Measurements from ENCODE around the gene MRPL34. TPM values are rescaled to one million over a fixed set of nuclear protein-coding genes. Genes with fewer than 3 reads are reported as not detected.

The MRPL34 gene
- total RNA-seq, 1 experiment from 2014 or later: 68.9 TPM

DNA sequence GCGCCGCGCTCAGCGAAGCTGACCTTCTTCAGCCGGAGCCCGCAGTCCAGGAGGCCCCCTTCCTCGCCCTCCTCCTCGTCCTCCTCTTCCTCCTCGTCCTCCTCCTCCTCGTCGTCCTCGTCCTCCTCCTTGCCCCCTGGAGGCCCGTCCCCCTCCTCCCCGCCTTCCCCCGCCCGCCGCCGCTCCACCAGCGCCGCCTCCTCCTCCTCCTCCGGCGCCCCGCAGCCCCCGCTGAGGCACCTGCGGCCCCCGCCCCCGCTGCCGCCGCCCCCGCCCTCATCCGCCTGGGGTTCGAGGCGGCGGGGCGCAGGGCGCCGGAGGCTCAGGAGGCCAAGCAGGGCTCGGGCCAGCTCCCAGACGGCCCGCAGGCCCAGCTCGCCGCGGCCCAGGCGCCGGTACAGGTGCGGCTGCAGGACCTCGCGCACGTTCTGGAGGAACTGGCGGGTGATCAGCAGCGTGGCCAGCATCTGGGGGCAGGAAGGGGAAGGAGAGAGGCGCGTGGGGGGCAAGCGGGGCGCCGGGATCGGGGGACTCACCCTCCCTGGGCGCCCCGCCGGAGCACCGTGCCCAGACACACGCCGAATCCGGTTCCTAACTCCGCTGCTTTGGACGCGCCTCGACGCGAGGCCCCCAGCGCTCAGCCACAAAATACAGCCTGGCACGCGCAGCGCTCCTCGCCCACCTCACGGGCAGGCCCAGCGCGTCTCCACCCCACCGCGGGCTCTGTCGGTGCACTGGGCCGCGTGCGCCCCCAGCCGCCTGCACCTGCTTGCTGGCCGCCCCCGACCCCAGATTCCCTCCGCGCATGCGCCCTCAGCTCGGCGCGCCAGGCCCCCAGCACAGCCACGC lies 23.1 kb downstream of the MRPL34 start:
- DNase-seq (ENCODE audit: low read depth): no peak

DNA sequence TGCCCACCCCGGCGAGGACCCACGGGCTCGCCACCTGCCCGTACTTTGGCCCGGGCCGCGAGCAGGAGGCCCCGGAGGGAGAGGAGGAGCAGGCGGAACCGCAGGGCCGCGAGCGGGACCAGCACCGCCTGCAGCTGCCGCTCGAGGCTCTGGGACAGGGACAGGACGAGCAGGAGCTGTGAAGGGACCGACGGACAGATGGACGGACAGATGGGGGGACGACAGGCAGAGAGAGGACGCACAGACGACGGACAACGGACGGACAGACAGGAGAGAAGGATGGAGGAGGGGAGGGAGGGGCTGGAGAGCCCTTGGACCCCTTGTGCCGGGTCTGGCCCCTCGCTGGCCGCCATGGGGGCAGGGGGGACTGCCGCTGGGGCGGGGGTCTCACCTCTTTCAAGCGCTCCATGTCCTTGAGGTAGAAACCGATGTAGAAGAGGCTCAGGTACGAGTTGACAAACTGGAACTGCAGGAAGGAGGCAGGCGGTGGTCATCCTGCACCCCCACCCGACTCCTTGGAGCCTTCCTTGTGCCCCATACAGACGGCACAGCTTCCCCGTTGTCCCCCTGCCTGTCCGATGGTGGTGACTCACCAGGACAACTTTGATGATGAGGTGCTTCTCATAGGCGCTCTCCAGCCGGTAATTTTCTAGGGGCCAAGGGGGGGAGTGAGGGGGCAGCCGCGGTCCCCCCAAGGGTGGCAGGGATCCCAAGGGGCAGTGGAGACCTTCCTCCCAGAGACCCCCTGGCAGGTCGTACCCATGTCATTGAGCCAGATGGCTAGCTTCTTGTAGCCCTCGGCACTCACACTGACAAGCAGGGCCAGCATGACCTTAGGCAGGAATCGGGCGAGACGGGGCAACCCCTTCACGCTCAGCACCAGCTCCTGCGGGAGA lies 23.9 kb downstream of the MRPL34 start:
- DNase-seq (ENCODE audit: low read depth): no peak

DNA sequence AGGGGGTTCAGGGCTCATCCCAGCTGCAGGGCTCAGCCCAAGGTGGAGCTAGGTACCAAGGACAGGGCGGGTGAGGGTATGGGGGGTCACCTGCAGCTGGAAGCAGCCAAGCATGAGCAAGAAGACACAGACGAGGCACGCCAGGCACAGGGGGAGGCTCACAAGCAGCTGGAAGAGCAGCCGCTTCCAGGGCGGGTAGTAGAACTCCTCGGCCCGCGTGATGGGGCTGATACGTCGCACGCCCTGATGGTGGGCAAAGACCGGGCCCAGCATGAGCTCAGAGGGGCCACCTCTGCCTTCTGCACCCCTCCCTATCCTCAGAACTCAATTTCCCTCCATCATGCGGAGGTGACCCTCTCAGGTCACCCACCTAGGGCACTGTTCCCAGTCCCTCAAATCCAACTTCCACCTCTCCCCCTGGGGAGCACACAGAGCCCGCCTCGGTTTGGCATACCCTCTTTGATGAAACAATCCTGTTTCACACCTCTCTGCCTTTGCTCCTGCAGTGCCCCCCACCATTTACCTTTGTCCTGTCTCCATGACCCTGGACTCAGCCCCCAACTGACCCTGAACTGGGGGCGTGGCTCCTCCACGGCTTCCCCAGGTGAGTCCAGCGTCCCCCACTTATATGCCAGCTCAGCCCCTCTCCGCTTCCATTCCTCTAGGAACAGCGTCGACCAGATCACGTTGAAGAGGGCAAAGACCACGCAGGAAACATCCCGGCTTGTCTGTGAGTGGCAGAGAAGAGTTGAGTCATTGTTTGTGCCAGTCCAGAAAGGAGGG lies 24.8 kb downstream of the MRPL34 start:
- no peak for DNase-seq (ENCODE audit: low read depth)

DNA sequence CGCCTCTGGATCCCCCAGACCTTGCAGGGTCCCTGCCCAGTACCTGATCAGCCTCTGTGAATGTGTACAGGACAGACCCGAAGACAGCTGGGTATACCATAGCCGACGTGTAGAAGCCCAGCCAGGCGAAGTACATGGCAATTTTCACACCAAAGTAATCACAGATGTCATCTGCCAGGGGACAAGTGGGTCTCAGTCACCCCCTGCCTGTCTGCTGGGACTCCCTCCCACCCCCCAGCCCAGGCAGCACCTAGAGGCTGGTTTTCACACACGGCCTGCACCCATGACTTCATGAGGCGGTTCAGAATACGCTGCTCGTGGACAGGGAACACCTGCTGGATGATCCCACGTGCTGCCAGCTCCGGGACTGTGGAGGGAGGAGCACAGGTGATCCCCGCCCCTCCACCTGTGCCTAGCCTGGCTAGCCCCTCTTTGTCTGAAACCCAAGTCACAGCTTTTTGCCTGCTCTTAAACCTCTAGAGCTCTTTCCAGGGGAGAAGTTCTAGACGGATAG lies 25.4 kb downstream of the MRPL34 start:
- DNase-seq (ENCODE audit: low read depth): no peak

DNA sequence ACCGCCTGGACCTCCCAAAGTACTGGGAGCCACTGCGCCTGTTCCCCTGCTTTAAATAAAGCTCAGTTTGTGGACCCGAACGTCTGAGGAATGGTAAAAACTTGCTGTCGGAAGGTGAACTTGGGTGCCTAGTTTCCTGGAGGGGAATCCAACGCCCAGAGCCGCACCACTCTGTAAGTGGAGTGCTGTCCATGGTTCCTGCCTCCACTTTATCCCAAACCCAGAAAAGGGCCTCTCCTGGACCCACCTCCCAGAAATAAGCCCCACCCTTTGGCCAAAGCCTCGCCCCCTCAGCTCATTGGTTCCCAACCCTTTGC lies 26.6 kb downstream of the MRPL34 start:
- DNase-seq (ENCODE audit: low read depth): no peak

DNA sequence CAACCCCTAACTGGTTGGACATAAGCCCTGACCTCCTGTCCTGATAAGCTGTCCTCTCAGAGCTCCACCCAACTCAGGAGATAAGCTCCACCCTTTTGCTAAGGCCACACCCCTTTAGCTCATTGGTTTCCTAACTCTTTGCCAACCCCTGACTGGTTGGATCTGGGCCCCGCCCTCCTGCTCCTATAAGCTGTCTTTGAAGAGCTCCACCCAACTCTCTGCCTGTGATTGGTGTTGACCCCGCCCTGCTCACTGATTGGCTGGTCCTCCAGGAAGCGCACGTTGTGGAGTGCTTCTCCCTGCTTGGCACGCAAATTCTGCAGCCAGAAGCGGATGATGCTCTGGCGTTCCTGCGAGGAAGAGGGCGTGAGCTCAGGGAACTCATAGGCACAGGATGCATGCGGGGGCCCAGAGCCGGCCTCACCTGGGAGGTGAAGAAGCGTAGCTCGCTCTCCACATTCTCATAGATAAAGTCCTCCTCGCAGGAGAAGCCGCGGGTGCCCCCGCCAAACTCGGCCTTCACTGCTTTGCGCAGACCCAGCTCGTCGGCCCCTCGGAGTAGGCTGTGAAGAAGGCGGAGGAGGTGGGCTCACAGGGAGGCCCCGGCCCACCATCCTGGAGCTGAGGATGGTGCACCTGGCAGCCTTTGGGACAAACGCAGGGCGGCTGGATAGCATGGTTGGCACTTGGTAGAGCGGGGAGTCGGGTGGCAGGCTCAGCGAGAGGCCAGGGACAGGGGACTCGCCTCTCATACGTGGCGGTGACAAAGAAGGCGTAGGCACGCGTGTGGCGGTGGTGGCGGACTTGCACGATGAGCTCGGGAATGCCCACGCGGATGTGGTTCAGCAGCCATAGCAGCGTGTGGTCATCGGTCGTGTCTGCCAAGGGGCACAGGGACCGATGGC lies 27.3 kb downstream of the MRPL34 start:
- peak; percentile 54 for DNase-seq (ENCODE audit: low read depth)

DNA sequence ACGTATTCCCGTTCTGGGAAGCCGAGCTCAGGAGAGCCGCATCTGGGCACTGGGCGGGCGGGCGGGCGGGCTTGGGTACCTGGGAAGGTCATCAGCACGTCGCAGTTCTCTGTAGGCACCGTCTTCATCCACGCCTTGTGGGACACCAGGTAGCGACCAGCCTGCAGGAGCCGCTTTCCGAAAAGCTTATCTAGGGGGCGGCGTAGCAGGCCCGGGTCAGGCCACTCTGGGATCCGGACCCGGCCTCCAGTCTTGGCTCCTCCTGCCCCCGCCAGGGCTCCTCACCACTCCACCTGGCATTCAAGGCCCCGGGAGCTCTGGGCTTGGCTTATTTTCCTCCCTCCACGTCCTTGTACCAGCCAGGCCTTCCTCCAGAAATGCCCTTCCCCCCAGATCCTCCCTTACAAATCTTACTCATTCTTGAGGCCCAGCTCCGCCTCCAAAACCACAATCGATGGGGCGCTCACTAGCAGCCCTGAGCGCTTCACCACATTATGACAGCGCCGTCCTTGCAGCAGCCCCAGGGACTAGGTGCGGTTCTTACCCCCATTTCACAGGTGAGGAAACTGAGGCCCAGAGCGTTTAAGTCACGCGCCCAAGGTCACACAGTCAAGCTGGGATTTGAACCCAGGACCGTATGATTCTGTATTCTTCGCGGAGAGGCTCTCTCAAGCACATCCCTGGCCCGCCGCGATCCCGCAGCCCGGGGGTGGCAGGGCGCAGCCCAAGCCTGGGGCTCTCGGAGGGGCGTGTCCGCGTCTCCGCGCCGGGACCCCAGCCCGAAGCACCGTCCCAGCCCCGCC lies 28.1 kb downstream of the MRPL34 start:
- DNase-seq (ENCODE audit: low read depth): peak; percentile 92

DNA sequence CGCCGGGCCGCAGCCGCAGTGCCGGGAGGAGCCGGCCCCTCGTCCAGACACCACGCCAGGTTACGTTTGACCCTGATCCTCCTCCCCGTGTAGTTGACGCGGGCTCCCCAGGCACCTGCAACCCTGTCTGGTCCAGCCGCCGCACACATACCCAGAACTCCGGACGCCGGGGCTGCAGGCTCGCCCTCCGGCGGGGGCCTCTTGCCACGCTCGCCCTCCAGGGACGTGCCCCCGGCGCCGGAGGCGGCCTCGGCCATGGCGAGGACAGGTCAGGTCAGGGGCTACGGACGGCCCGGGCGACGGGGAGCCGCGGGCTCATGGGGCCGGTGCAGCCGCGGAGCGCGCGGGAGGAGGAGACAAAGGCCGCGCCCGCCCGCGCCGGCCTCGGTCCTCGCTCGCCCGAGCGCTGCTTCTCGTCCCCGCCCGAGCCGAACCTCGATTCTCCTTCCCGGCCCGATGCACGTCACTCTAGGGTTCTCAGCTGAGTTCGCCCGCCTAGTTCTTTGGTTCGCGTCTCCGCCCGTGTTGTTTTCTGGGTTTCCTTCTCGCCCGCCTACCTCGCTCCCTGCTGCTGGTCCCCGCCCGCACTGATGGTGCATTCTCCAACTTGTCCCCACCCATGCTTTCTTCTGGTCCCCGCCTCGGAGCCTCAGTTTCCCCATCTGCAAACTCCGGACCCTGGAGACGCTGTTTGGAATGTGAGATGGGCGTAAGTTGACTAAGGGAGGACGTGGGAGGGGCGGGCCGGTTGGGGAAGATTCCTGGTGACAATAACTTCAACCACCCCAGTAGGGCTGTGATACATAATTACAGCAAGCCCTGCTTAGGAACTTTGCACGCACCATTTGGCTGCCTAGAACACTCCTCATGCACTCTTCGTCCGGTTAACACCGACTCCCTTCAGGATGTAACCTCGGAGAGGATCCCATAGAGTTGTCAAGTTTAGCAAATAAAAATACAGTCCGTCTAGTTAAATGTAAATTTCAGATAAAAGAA lies 29.0 kb downstream of the MRPL34 start, which contains the start of gene ANO8:
Gene ANO8 (minus strand): TSS at position 442 of the 996 bp plus-strand sequence. CDS start 185 bp downstream, at position 257.
- peak; percentile 99 for DNase-seq (ENCODE audit: low read depth)

DNA sequence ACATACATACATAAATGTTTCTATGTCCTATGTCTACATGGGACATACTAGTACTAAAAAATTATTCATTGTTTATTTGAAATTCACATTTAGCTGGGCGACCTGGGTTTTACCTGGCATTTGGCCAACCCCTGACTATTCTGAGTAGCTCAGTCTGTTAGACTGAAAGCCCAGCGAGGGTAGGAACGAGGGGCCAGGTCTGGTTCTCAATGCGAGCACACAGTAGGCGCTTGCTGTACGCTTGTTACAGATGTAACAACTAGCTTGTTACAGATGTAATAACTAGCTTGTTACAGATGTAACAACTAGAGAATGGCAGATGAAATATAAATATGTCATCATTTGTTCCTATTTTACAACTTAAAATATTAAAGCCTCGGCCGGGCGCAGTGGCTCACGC lies 29.9 kb downstream of the MRPL34 start:
- no peak for DNase-seq (ENCODE audit: low read depth)

DNA sequence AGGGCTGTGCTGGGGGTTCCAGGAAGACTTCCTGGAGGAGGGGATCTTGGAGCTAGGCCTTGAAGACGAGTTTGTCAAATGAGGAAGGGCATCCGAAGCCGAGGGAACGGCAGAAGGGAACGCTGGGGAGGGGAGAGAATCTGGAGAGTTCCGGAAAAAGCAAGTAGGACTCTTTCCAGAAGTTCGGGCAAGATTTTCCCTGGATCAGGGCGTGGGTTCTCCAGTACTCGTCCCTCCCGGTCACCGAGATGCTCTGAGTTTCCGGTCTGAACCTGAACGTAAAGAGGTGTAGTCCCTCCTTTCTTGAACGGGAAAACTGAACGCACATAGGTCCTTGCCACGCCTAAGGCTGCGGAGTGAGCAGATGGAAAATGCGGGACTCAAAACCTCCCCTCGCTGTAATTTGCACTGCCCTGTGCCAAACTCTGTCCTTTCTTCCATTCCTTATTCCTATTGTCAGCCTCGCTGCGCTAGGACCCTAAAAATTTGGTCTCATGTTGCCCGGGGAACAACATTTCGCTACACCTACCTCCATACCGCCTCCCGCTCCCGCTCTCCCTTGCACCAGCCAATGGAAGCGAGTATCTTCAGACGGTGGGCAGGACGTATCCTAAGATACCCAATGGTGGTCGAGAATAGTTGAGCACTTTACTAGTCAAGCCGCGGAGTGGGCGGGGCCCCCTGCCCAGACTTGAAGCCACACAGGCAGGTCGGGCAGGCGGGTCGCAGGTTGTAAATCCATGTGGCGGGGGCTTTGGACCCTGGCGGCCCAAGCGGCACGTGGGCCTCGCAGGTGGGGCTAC lies 31.4 kb downstream of the MRPL34 start, which contains the start of gene GTPBP3:
Gene GTPBP3 (plus strand): TSS at position 682 of the 803 bp plus-strand sequence. CDS start 59 bp downstream, at position 741.
- peak; percentile 99 for DNase-seq (ENCODE audit: low read depth)

DNA sequence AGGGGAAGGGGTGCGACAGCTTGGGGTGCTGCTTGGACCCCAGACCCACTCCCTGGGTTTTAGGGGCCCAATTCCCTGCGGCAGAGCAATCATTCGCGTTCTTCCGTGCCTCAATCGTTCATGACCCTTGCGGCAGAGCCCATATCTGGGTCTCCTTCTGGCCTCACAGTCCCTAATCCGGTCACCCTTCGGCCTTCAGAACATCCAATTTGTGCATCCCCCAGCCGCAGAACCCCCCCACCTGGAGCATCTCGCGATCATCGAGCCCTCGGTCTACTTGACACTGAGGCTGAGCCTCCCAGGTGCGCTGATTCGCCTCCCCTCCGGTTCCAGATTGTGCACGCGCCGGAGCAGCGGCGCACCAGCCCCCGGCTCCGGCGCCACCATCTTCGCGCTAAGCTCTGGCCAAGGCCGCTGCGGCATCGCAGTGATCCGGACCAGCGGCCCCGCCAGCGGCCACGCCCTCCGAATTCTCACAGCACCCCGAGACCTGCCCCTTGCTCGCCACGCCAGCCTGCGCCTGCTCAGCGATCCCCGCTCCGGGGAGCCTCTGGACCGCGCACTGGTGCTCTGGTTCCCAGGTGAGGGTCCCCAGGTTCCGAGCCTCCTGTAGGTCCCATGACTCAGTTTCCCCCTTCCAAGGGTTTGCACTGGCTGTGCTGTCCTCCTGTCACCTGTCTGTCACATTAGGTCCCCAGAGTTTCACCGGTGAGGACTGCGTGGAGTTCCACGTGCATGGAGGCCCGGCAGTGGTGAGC lies 32.2 kb downstream of the MRPL34 start:
- peak; percentile 39 for DNase-seq (ENCODE audit: low read depth)

DNA sequence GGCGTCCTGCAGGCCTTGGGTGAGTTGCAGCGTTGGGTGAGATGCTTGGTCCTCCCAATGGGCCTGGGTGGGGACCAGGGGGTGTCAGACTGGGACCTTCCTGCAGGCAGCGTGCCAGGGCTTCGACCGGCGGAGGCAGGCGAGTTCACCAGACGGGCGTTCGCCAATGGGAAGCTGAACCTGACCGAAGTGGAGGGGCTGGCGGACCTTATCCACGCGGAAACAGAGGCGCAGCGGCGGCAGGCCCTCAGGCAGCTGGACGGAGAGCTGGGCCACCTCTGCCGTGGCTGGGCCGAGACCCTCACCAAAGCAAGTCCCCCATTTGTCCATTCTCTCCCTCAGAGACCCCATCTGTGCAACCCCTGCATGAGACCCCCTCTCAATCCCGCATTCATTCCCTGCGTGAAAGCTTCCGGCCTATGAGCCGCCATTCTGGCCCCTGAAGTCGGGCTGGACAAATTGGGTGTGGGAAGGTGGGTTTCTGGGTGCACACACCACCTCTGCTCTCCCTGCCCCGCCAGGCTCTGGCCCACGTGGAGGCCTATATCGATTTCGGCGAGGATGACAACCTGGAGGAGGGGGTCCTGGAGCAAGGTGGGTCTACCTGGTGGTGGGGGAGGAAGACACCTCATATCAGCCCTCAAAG lies 32.9 kb downstream of the MRPL34 start:
- no peak for DNase-seq (ENCODE audit: low read depth)

DNA sequence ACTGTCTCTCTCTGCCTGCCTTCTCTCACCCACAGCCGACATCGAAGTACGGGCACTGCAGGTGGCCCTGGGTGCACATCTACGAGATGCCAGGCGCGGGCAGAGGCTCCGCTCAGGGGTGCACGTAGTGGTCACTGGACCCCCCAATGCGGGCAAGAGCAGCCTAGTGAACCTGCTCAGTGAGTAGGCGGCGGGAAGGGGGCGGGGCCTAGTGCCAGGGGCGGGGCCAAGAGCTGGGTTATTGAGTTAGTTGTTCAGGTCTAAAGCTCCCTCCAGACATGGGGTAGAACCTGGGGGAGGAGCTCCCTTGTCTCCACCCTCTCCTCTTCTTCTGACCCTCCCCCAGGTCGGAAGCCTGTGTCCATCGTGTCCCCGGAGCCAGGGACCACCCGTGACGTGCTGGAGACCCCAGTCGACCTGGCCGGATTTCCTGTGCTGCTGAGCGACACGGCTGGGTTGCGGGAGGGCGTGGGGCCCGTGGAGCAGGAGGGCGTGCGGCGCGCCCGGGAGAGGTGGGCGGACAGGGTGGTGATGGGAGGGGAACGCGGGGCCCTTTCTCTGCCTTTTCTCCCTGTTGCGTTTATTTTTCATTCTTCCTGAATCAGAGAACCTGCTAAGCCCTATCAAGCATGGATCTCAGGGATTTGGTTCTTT lies 33.5 kb downstream of the MRPL34 start:
- DNase-seq (ENCODE audit: low read depth): no peak

DNA sequence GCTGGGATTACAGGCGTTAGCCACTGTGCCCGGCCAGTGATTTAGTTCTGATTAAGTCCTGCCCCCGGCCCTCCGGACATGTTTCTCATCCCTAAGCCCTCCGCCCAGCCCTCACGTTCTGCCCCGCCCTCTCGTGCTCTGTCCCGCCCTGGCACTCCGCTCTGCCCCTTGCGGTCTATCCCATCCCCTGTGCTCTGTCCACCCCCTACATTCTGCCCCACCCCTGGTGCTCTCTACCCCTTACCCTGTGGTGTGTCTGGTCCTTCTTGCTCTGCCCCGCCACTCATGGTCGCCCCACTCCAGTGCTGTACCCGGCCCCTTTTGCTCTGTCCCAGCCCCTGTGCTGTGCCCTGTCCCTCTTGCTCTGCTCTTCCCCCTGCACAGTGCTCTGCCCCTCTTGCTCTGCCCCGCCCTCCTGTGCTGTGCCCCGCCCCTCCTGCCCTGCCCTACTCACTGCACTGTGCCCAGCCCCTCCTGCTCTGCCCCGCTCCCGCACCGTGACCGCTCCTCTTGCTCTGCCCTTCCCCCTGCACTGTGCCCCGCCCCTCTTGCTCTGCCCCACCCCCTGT lies 34.7 kb downstream of the MRPL34 start:
- DNase-seq (ENCODE audit: low read depth): peak; percentile 57

DNA sequence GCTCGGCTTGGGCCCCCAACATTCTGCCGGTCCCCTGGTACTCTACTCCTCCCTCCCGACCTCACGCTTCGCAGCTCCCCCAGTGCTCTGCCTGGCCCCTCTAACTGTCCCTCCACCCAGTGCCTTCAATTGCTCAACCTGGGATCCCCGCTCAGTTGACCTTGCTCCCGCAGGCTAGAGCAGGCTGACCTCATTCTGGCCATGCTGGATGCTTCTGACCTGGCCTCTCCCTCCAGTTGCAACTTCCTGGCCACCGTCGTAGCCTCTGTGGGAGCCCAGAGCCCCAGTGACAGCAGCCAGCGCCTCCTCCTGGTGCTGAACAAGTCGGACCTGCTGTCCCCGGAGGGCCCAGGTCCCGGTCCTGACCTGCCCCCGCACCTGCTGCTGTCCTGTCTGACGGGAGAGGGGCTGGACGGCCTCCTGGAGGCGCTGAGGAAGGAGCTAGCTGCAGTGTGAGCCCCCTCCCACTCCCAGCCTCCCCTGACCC lies 35.2 kb downstream of the MRPL34 start:
- DNase-seq (ENCODE audit: low read depth): no peak

Measured in Daoy (cell line).